DOHH2 (cell line): Measurements from ENCODE around the gene ST3GAL2.

Experiments used
- EZH2phosphoT487 ChIP-seq: fragments of 200-600 bp; sonication (generic); IDR thresholded peaks from 2 replicates; pipeline ENCODE4 v1.6.1; 2017; ENCODE audit warnings: borderline replicate concordance, mild to moderate bottlenecking, antibody characterized with exemption, low read length, moderate library complexity, mixed read lengths
- TF ChIP-seq, protein P1 (sequence below): fragments of 200-600 bp; sonication (generic); IDR thresholded peaks from one replicate; pipeline ENCODE4 v1.5.1; 2014; ENCODE audit warnings: antibody characterized with exemption, mild to moderate bottlenecking, low read depth, low read length; ENCODE audit not compliant: poor library complexity, severe bottlenecking

DNA sequence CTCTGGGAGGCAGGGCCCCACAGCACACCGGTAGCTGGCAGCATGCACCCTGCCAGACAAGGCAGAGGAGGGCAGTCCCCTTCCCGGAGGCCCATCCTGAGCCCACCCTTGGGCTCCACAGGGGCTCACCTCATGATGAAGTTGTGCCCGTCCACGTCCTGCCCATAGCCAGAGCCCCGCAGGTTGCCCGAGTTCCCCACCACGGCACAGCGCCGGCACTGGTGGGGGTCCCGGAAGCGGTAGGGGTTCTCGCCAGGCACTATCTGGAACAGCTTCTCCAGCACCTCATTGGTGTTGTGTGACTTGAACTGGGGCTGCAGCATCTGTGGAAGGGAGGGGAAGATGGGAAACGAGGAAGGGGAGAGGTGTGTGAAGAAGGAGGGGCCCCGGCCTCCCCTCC, 44.0 kb downstream of the ST3GAL2 start:
- TF ChIP-seq, protein P1, sequence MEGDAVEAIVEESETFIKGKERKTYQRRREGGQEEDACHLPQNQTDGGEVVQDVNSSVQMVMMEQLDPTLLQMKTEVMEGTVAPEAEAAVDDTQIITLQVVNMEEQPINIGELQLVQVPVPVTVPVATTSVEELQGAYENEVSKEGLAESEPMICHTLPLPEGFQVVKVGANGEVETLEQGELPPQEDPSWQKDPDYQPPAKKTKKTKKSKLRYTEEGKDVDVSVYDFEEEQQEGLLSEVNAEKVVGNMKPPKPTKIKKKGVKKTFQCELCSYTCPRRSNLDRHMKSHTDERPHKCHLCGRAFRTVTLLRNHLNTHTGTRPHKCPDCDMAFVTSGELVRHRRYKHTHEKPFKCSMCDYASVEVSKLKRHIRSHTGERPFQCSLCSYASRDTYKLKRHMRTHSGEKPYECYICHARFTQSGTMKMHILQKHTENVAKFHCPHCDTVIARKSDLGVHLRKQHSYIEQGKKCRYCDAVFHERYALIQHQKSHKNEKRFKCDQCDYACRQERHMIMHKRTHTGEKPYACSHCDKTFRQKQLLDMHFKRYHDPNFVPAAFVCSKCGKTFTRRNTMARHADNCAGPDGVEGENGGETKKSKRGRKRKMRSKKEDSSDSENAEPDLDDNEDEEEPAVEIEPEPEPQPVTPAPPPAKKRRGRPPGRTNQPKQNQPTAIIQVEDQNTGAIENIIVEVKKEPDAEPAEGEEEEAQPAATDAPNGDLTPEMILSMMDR, result no peak
- TF ChIP-seq EZH2phosphoT487, result no peak
